GM23338 (cell line): ENCODE results near the gene TAF12. TPM values are rescaled to one million over a fixed set of nuclear protein-coding genes. Genes with fewer than 3 reads are reported as not detected.

ENCODE experiments used
- ATAC-seq: fragments of 200-7000 bp; cut with Tn5 transposase; 3 replicates; pipeline ENCODE4 v1.9.1; 2020
- DNase-seq: peaks from one replicate; pipeline ENCODE4 v3.0.0-alpha.2; 2015; ENCODE audit warnings: low spot score
- H2AFZ ChIP-seq: fragments of 200-600 bp; sonication (generic); 2 replicates; pipeline ENCODE4 v1.8.0; 2016; ENCODE audit warnings: antibody characterized with exemption, mild to moderate bottlenecking, moderate library complexity
- H3F3A ChIP-seq: fragments of 200-600 bp; sonication (generic); replicated peaks from 2 replicates; pipeline ENCODE4 v1.8.0; 2017; ENCODE audit warnings: antibody characterized with exemption, mixed run types, low read depth
- H3K27ac ChIP-seq: fragments of 200-600 bp; sonication (generic); 2 replicates; pipeline ENCODE4 v1.6.1; 2016; ENCODE audit warnings: low read depth
- H3K27me3 ChIP-seq: fragments of 200-600 bp; sonication (generic); 2 replicates; pipeline ENCODE4 v1.8.0; 2016; ENCODE audit warnings: mild to moderate bottlenecking, mixed run types, moderate library complexity; ENCODE audit not compliant: insufficient read depth
- H3K36me3 ChIP-seq: fragments of 200-600 bp; sonication (generic); 2 replicates; pipeline ENCODE4 v1.8.0; 2016; ENCODE audit warnings: mild to moderate bottlenecking; ENCODE audit not compliant: insufficient read depth
- H3K4me1 ChIP-seq: fragments of 200-600 bp; sonication (generic); 2 replicates; pipeline ENCODE4 v1.8.0; 2016; ENCODE audit warnings: mild to moderate bottlenecking, moderate library complexity; ENCODE audit not compliant: insufficient read depth
- H3K4me2 ChIP-seq: fragments of 200-600 bp; sonication (generic); 2 replicates; pipeline ENCODE4 v1.7.1; 2017; ENCODE audit warnings: mixed run types
- H3K4me3 ChIP-seq: fragments of 200-600 bp; sonication (generic); 2 replicates; pipeline ENCODE4 v1.6.1; 2016; ENCODE audit warnings: mixed run types
- H3K79me2 ChIP-seq: fragments of 200-600 bp; sonication (generic); replicated peaks from 2 replicates; pipeline ENCODE4 v1.8.0; 2017; ENCODE audit warnings: mild to moderate bottlenecking; ENCODE audit not compliant: insufficient read depth
- H3K9me2 ChIP-seq: fragments of 200-600 bp; sonication (generic); 2 replicates; pipeline ENCODE4 v1.8.0; 2017; ENCODE audit not compliant: insufficient read depth
- H4K20me1 ChIP-seq: fragments of 200-600 bp; sonication (generic); replicated peaks from 2 replicates; pipeline ENCODE4 v1.8.0; 2017; ENCODE audit warnings: mild to moderate bottlenecking; ENCODE audit not compliant: insufficient read depth
- H3K27ac Mint-ChIP-seq: 2 replicates; pipeline ENCODE4 v1.8.0; 2020; ENCODE audit warnings: inconsistent platforms, mild to moderate bottlenecking, moderate library complexity, mixed read lengths
- H3K27me3 Mint-ChIP-seq: 3 replicates; pipeline ENCODE4 v1.8.0; 2022; ENCODE audit warnings: low read depth, mild to moderate bottlenecking, moderate library complexity, mixed read lengths, inconsistent platforms; ENCODE audit not compliant: insufficient read depth, poor library complexity
- H3K36me3 Mint-ChIP-seq: 3 replicates; pipeline ENCODE4 v1.8.0; 2021; ENCODE audit warnings: low read depth, mild to moderate bottlenecking, inconsistent platforms, moderate library complexity, mixed read lengths
- H3K4me1 Mint-ChIP-seq: 3 replicates; pipeline ENCODE4 v1.8.0; 2020; ENCODE audit warnings: mild to moderate bottlenecking, inconsistent platforms, mixed read lengths
- H3K4me3 Mint-ChIP-seq: 3 replicates; pipeline ENCODE4 v1.8.0; 2021; ENCODE audit warnings: moderate library complexity, mild to moderate bottlenecking, inconsistent platforms, mixed read lengths
- H3K9me3 Mint-ChIP-seq: 3 replicates; pipeline ENCODE4 v1.8.0; 2020; ENCODE audit warnings: moderate library complexity, mild to moderate bottlenecking, inconsistent platforms, mixed read lengths
- CREB1 ChIP-seq: fragments of 250-450 bp; sonication (Bioruptor Pico); IDR thresholded peaks from 2 replicates; pipeline ENCODE4 v1.5.0; 2020; ENCODE audit warnings: low read depth, mild to moderate bottlenecking, moderate library complexity
- EZH2 ChIP-seq: fragments of 200-600 bp; sonication (generic); IDR thresholded peaks from one replicate; pipeline ENCODE4 v1.8.0; 2017; ENCODE audit warnings: antibody characterized with exemption, mild to moderate bottlenecking, low read depth; ENCODE audit not compliant: unreplicated experiment
- EZH2phosphoT487 ChIP-seq: fragments of 200-600 bp; sonication (generic); IDR thresholded peaks from one replicate; pipeline ENCODE4 v1.8.1; 2018; ENCODE audit warnings: antibody characterized with exemption; ENCODE audit not compliant: unreplicated experiment
- NANOG ChIP-seq: IDR thresholded peaks from 2 replicates; pipeline ENCODE4 v1.6.1; 2016; ENCODE audit warnings: antibody characterized with exemption, borderline replicate concordance
- POLR2AphosphoS5 ChIP-seq: IDR thresholded peaks from 2 replicates; pipeline ENCODE4 v1.6.1; 2016; ENCODE audit warnings: antibody characterized with exemption, low read depth
- ZNF114 ChIP-seq: fragments of 250-450 bp; sonication (Bioruptor Pico); IDR thresholded peaks from 2 replicates; pipeline ENCODE4 v1.5.0; 2020; ENCODE audit warnings: mild to moderate bottlenecking, moderate library complexity
- ZNF331 ChIP-seq: fragments of 250-450 bp; sonication (Bioruptor Pico); IDR thresholded peaks from 2 replicates; pipeline ENCODE4 v1.5.0; 2020; ENCODE audit warnings: low read depth, mild to moderate bottlenecking, moderate library complexity
- ZNF462 ChIP-seq: fragments of 250-450 bp; sonication (Bioruptor Pico); IDR thresholded peaks from 2 replicates; pipeline ENCODE4 v1.5.0; 2020; ENCODE audit warnings: mild to moderate bottlenecking, moderate library complexity
- polyA plus RNA-seq: library from polyadenylated mRNA; unstranded; fragments of >200 nt; fragmentation: Nextera tagmentation; extraction: Ambion mirVana; gene quantifications from 2 replicates; pipeline ENCODE4 v1.2.1, GENCODE V29; 2016
- total RNA-seq: library from RNA; depleted of rRNA; stranded (reverse); fragments of >200 nt; shearing (Covaris generic); gene quantifications from 2 replicates; pipeline ENCODE4 v1.2.3, GENCODE V29; 2014

TAF12 gene
- total and polyA plus RNA-seq, 2 experiments from 2014 or later: 15.2 to 46.8 TPM

- TF ChIP-seq ZNF462 (CRISPR knock-in tag) (no peak), NANOG (no peak), EZH2 (no peak), ZNF331 (CRISPR knock-in tag) (no peak), POLR2AphosphoS5 (no peak)
Observed at GRCh38 chr1:28632560-28632959, 10.3 kb downstream of the TAF12 start (continued).

- DNase-seq: no peak
- Histone ChIP-seq H3K4me2 (no peak overlapping the region), H2AFZ (no peak overlapping the region), H3K4me3 (no peak overlapping the region), H3K4me1 (no peaks in the 10 kb centered on the region), H3K79me2 (no peaks in the 10 kb centered on the region), H3K36me3 (no peaks in the 10 kb centered on the region), H3K27me3 (no peaks in the 10 kb centered on the region), H3K27ac (no peak overlapping the region), H4K20me1 (no peaks in the 10 kb centered on the region), H3F3A (no peaks in the 10 kb centered on the region), H3K9me2 (no peaks in the 10 kb centered on the region)
- Mint-ChIP-seq H3K9me3 (no peaks in the 10 kb centered on the region), H3K27me3 (no peaks in the 10 kb centered on the region), H3K27ac (no peak overlapping the region), H3K4me1 (no peaks in the 10 kb centered on the region), H3K4me3 (no peak overlapping the region), H3K36me3 (peaks cover 9% of the 10 kb centered on the region; the same call in 2 of the 3 replicates)
- no peak for ATAC-seq
- TF ChIP-seq CREB1 (no peak), POLR2AphosphoS5 (no peak), ZNF331 (CRISPR knock-in tag) (no peak), EZH2phosphoT487 (no peak), ZNF114 (CRISPR knock-in tag) (no peak), ZNF462 (CRISPR knock-in tag) (no peak)
Observed at GRCh38 chr1:28631713-28632112, 11.2 kb downstream of the TAF12 start.
